Measurements from ENCODE around the gene RNF144B. TPM values are rescaled to one million over a fixed set of nuclear protein-coding genes. Genes with fewer than 3 reads are reported as not detected.
"Not testable (repeated sequence)": the region's sequence is repeated elsewhere in the genome, so short reads cannot be mapped to it uniquely, and the experiment has no call there.

RNF144B gene
- total RNA-seq, 1 experiment from 2014 or later: 1.3 TPM

GRCh38 chr6:18444111-18444510 lies 57.0 kb downstream of the RNF144B start:
- no peak for DNase-seq (ENCODE audit: low spot score)

- no peak for DNase-seq (ENCODE audit: low spot score)
Measured at GRCh38 chr6:18445228-18445627, 58.1 kb downstream of the RNF144B start.

GRCh38 chr6:18446771-18447170 lies 59.6 kb downstream of the RNF144B start:
- DNase-seq (ENCODE audit: low spot score): no peak

GRCh38 chr6:18447552-18447951 lies 60.4 kb downstream of the RNF144B start:
- no peak for DNase-seq (ENCODE audit: low spot score)

GRCh38 chr6:18451756-18452155 lies 64.6 kb downstream of the RNF144B start:
- no peak for DNase-seq (ENCODE audit: low spot score)

- no peak for DNase-seq (ENCODE audit: low spot score)
Measured at GRCh38 chr6:18454446-18454845, 67.3 kb downstream of the RNF144B start.

GRCh38 chr6:18457065-18457737 lies 70.1 kb downstream of the RNF144B start:
- no peak for DNase-seq (ENCODE audit: low spot score)

- DNase-seq (ENCODE audit: low spot score): not testable (repeated sequence)
Measured at GRCh38 chr6:18458086-18458485, 70.9 kb downstream of the RNF144B start.

GRCh38 chr6:18463429-18463828 lies 76.3 kb downstream of the RNF144B start:
- DNase-seq (ENCODE audit: low spot score): no peak

GRCh38 chr6:18464176-18464575 lies 77.0 kb downstream of the RNF144B start:
- no peak for DNase-seq (ENCODE audit: low spot score)

GRCh38 chr6:18465410-18466154 lies 78.4 kb downstream of the RNF144B start:
- no peak for DNase-seq (ENCODE audit: low spot score)

GRCh38 chr6:18467741-18468502 lies 80.8 kb downstream of the RNF144B start:
- no peak for DNase-seq (ENCODE audit: low spot score)

GRCh38 chr6:18468503-18468843 lies 81.3 kb downstream of the RNF144B start:
- no peak for DNase-seq (ENCODE audit: low spot score)

- DNase-seq (ENCODE audit: low spot score): no peak
Measured at GRCh38 chr6:18469536-18469935, 82.4 kb downstream of the RNF144B start.

- no peak for DNase-seq (ENCODE audit: low spot score)
Measured at GRCh38 chr6:18471232-18471964, 84.2 kb downstream of the RNF144B start.

GRCh38 chr6:18472941-18473340 lies 85.8 kb downstream of the RNF144B start:
- DNase-seq (ENCODE audit: low spot score): no peak

- no peak for DNase-seq (ENCODE audit: low spot score)
Measured at GRCh38 chr6:18473755-18474154, 86.6 kb downstream of the RNF144B start.

- no peak for DNase-seq (ENCODE audit: low spot score)
Measured at GRCh38 chr6:18477301-18477941, 90.3 kb downstream of the RNF144B start.

GRCh38 chr6:18478610-18479009 lies 91.5 kb downstream of the RNF144B start:
- no peak for DNase-seq (ENCODE audit: low spot score)

GRCh38 chr6:18481870-18482269 lies 94.7 kb downstream of the RNF144B start:
- DNase-seq (ENCODE audit: low spot score): no peak

GRCh38 chr6:18485660-18486435 lies 98.7 kb downstream of the RNF144B start:
- no peak for DNase-seq (ENCODE audit: low spot score)

Data from A172 (cell line).